Neural cell (in vitro differentiated cells): ENCODE results near the gene FAM9A.

Experiments
- EP300 ChIP-seq: fragments of 450-650 bp; conservative IDR thresholded peaks from 2 replicates; pipeline ENCODE4 v1.6.1; 2014; ENCODE audit warnings: antibody characterized with exemption, mild to moderate bottlenecking, moderate library complexity; ENCODE audit not compliant: poor library complexity, severe bottlenecking
- MXI1 ChIP-seq: fragments of 450-650 bp; conservative IDR thresholded peaks from 2 replicates; pipeline ENCODE4 v1.6.1; 2014; ENCODE audit warnings: antibody characterized with exemption, mild to moderate bottlenecking; ENCODE audit not compliant: poor library complexity, severe bottlenecking
- POLR2AphosphoS5 ChIP-seq: IDR thresholded peaks from 2 replicates; pipeline ENCODE4 v1.6.1; 2012
- TF ChIP-seq, protein P1 (sequence below): fragments of 450-650 bp; IDR thresholded peaks from 2 replicates; pipeline ENCODE4 v1.5.1; 2014; ENCODE audit warnings: antibody characterized with exemption, mild to moderate bottlenecking, moderate library complexity; ENCODE audit not compliant: poor library complexity, severe bottlenecking
- TF ChIP-seq, protein P2 (sequence below): IDR thresholded peaks from 2 replicates; pipeline ENCODE4 v1.6.1; 2012; ENCODE audit warnings: borderline replicate concordance

DNA sequence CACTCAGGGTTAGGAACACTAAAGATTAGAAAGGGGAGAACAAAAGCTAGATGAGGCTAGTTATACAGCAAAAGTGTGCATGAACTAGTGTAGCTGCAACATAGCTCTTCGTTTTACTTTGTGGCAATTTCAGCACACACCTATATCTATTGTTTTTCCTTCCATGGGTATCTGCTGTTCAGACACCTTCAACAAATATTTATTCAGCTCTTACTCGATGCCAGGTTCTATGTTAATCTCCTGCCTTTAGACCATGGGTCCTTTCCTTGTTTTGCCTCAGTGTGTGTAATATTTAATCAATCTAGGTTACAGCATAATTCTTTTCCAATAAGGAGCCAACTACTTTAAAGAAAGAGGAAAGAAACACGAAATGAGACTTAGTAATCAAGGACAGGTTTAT is 10.4 kb upstream of the FAM9A start:
- TF ChIP-seq POLR2AphosphoS5 (no peak), EP300 (no peak), MXI1 (no peak)
- TF ChIP-seq, protein P1, sequence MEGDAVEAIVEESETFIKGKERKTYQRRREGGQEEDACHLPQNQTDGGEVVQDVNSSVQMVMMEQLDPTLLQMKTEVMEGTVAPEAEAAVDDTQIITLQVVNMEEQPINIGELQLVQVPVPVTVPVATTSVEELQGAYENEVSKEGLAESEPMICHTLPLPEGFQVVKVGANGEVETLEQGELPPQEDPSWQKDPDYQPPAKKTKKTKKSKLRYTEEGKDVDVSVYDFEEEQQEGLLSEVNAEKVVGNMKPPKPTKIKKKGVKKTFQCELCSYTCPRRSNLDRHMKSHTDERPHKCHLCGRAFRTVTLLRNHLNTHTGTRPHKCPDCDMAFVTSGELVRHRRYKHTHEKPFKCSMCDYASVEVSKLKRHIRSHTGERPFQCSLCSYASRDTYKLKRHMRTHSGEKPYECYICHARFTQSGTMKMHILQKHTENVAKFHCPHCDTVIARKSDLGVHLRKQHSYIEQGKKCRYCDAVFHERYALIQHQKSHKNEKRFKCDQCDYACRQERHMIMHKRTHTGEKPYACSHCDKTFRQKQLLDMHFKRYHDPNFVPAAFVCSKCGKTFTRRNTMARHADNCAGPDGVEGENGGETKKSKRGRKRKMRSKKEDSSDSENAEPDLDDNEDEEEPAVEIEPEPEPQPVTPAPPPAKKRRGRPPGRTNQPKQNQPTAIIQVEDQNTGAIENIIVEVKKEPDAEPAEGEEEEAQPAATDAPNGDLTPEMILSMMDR, result no peak
- TF ChIP-seq, protein P2, sequence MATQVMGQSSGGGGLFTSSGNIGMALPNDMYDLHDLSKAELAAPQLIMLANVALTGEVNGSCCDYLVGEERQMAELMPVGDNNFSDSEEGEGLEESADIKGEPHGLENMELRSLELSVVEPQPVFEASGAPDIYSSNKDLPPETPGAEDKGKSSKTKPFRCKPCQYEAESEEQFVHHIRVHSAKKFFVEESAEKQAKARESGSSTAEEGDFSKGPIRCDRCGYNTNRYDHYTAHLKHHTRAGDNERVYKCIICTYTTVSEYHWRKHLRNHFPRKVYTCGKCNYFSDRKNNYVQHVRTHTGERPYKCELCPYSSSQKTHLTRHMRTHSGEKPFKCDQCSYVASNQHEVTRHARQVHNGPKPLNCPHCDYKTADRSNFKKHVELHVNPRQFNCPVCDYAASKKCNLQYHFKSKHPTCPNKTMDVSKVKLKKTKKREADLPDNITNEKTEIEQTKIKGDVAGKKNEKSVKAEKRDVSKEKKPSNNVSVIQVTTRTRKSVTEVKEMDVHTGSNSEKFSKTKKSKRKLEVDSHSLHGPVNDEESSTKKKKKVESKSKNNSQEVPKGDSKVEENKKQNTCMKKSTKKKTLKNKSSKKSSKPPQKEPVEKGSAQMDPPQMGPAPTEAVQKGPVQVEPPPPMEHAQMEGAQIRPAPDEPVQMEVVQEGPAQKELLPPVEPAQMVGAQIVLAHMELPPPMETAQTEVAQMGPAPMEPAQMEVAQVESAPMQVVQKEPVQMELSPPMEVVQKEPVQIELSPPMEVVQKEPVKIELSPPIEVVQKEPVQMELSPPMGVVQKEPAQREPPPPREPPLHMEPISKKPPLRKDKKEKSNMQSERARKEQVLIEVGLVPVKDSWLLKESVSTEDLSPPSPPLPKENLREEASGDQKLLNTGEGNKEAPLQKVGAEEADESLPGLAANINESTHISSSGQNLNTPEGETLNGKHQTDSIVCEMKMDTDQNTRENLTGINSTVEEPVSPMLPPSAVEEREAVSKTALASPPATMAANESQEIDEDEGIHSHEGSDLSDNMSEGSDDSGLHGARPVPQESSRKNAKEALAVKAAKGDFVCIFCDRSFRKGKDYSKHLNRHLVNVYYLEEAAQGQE, result no peak
